K562 (cell line): ENCODE results near the gene GORASP1. TPM values are rescaled to one million over a fixed set of nuclear protein-coding genes. Genes with fewer than 3 reads are reported as not detected.
A peak's percentile ranks its signal among the peaks of the same experiment; 100 is the strongest.

Source experiments
- DPF2 ChIP-seq: fragments of 450-650 bp; IDR thresholded peaks from 2 replicates; pipeline ENCODE4 v1.6.1; 2016
- HNRNPK ChIP-seq: fragments of 200-400 bp; formaldehyde crosslinking; IDR thresholded peaks from one replicate; pipeline ENCODE4 v1.6.1; 2018; ENCODE audit warnings: mild to moderate bottlenecking, low read depth, low read length; ENCODE audit not compliant: poor library complexity, severe bottlenecking
- HNRNPUL1 ChIP-seq: fragments of 200-400 bp; formaldehyde crosslinking; IDR thresholded peaks from 2 replicates; pipeline ENCODE4 v1.6.1; 2017; ENCODE audit warnings: low read length
- KDM1A ChIP-seq, 2 experiments: fragments of 450-650 bp; IDR thresholded peaks; 2 replicates each; pipeline ENCODE4 v1.6.1; 2016; ENCODE audit warnings: mild to moderate bottlenecking in 2 of 2
- MBD1 ChIP-seq: fragments of 250-450 bp; sonication (Bioruptor Pico); IDR thresholded peaks from 2 replicates; pipeline ENCODE4 v1.8.0; 2022; ENCODE audit warnings: inconsistent platforms
- NCOA2 ChIP-seq, 2 experiments: fragments of 450-650 bp; IDR thresholded peaks; 2 replicates each; pipeline ENCODE4 v1.6.1; 2018; ENCODE audit warnings: mild to moderate bottlenecking in 2 of 2, moderate library complexity in 1 of 2; ENCODE audit not compliant: partially characterized antibody in 2 of 2
- NFYB ChIP-seq: IDR thresholded peaks from 2 replicates; pipeline ENCODE4 v1.6.1; 2011; ENCODE audit warnings: mild to moderate bottlenecking, moderate library complexity; ENCODE audit not compliant: insufficient read length; ENCODE audit errors: extremely low read depth
- PCBP2 ChIP-seq: fragments of 200-400 bp; formaldehyde crosslinking; IDR thresholded peaks from 2 replicates; pipeline ENCODE4 v1.6.1; 2018; ENCODE audit warnings: low read length, low read depth, mild to moderate bottlenecking, moderate library complexity; ENCODE audit not compliant: poor library complexity, severe bottlenecking
- RBM14 ChIP-seq: fragments of 200-400 bp; formaldehyde crosslinking; IDR thresholded peaks from 2 replicates; pipeline ENCODE4 v1.6.1; 2018; ENCODE audit warnings: low read depth, mild to moderate bottlenecking, low read length, moderate library complexity, borderline replicate concordance; ENCODE audit not compliant: insufficient read depth
- RBM15 ChIP-seq: fragments of 200-400 bp; formaldehyde crosslinking; IDR thresholded peaks from 2 replicates; pipeline ENCODE4 v1.6.1; 2018; ENCODE audit warnings: mild to moderate bottlenecking, low read length, moderate library complexity; ENCODE audit not compliant: insufficient read depth
- SUPT5H ChIP-seq: fragments of 450-650 bp; IDR thresholded peaks from 2 replicates; pipeline ENCODE4 v1.6.1; 2016
- ZFX ChIP-seq: sonication (generic); formaldehyde crosslinking; IDR thresholded peaks from 2 replicates; pipeline ENCODE4 v1.8.0; 2022; ENCODE audit warnings: mild to moderate bottlenecking, missing genetic modification reagents, moderate library complexity
- ZNF174 ChIP-seq: fragments of 250-450 bp; sonication (Bioruptor Pico); IDR thresholded peaks from 2 replicates; pipeline ENCODE4 v1.4.0; 2020; ENCODE audit warnings: mild to moderate bottlenecking
- ZNF507 ChIP-seq: conservative IDR thresholded peaks from 2 replicates; pipeline ENCODE4 v1.6.1; 2017; ENCODE audit warnings: missing genetic modification characterization, missing compliant biosample characterization
- polyA plus RNA-seq, 8 experiments: library from polyadenylated mRNA; depleted of rRNA in 4 of 8; stranded (reverse) in 5 of 8; unstranded in 3 of 8; fragments of >200 nt; fragmentation: Nextera tagmentation in 2 of 8; fragmentation: Illumina TruSeq in 1 of 8; extraction: Ambion mirVana in 2 of 8; extraction: Trizol in 1 of 8; gene quantifications; 2 replicates each; pipeline versions ENCODE4 v1.2.1 to v1.2.3, GENCODE V29; 2011 to 2014; ENCODE audit warnings: inconsistent platforms in 1 of 8, missing spikeins in 1 of 8
- total RNA-seq, 7 experiments: library from RNA; depleted of rRNA in 6 of 7; stranded (reverse); fragments of >200 nt in 6 of 7; fragmentation: Illumina TruSeq in 2 of 7; extraction: Trizol in 2 of 7; gene quantifications; 2 replicates each; pipeline versions ENCODE4 v1.2.1 to v1.2.3, GENCODE V29; 2011 to 2021; ENCODE audit warnings: low replicate concordance in 1 of 7
- TF ChIP-seq, protein P1 (sequence below), 2 experiments: fragments of 450-650 bp; IDR thresholded peaks; 2 replicates each; pipeline ENCODE4 v1.6.1; 2016; ENCODE audit warnings: mild to moderate bottlenecking in 2 of 2, borderline replicate concordance in 1 of 2, low read depth in 1 of 2, moderate library complexity in 1 of 2

GORASP1 gene
- total and polyA plus RNA-seq, 9 of the 15 experiments (the other 6 are each of a cell fraction or from before 2014, with no cell fraction given): 8.4 to 87.9 (median 67.6) TPM

GRCh38 chr3:39146611-39147591 is 39.5 kb upstream of the GORASP1 start (continued):
- TF ChIP-seq HNRNPK (no peak), RBM14 (no peak), SUPT5H (peak; percentile 29; the same call in 1 of the 2 replicates), NFYB (no peak), RBM15 (no peak), HNRNPUL1 (no peak), KDM1A (IDR thresholded peaks at IDR 0.05) (peak; percentile 16 to 54; a peak in 2 of 4 replicates), ZNF174 (CRISPR knock-in tag) (no peak), PCBP2 (no peak), ZNF507 (tag) (no peak), NCOA2 (IDR thresholded peaks at IDR 0.05; ENCODE audit: partially characterized antibody in 2 of 2) (no peak), DPF2 (peak; percentile 80), ZFX (CRISPR knock-in tag) (no peak), MBD1 (no peak)
- TF ChIP-seq, protein P1, sequence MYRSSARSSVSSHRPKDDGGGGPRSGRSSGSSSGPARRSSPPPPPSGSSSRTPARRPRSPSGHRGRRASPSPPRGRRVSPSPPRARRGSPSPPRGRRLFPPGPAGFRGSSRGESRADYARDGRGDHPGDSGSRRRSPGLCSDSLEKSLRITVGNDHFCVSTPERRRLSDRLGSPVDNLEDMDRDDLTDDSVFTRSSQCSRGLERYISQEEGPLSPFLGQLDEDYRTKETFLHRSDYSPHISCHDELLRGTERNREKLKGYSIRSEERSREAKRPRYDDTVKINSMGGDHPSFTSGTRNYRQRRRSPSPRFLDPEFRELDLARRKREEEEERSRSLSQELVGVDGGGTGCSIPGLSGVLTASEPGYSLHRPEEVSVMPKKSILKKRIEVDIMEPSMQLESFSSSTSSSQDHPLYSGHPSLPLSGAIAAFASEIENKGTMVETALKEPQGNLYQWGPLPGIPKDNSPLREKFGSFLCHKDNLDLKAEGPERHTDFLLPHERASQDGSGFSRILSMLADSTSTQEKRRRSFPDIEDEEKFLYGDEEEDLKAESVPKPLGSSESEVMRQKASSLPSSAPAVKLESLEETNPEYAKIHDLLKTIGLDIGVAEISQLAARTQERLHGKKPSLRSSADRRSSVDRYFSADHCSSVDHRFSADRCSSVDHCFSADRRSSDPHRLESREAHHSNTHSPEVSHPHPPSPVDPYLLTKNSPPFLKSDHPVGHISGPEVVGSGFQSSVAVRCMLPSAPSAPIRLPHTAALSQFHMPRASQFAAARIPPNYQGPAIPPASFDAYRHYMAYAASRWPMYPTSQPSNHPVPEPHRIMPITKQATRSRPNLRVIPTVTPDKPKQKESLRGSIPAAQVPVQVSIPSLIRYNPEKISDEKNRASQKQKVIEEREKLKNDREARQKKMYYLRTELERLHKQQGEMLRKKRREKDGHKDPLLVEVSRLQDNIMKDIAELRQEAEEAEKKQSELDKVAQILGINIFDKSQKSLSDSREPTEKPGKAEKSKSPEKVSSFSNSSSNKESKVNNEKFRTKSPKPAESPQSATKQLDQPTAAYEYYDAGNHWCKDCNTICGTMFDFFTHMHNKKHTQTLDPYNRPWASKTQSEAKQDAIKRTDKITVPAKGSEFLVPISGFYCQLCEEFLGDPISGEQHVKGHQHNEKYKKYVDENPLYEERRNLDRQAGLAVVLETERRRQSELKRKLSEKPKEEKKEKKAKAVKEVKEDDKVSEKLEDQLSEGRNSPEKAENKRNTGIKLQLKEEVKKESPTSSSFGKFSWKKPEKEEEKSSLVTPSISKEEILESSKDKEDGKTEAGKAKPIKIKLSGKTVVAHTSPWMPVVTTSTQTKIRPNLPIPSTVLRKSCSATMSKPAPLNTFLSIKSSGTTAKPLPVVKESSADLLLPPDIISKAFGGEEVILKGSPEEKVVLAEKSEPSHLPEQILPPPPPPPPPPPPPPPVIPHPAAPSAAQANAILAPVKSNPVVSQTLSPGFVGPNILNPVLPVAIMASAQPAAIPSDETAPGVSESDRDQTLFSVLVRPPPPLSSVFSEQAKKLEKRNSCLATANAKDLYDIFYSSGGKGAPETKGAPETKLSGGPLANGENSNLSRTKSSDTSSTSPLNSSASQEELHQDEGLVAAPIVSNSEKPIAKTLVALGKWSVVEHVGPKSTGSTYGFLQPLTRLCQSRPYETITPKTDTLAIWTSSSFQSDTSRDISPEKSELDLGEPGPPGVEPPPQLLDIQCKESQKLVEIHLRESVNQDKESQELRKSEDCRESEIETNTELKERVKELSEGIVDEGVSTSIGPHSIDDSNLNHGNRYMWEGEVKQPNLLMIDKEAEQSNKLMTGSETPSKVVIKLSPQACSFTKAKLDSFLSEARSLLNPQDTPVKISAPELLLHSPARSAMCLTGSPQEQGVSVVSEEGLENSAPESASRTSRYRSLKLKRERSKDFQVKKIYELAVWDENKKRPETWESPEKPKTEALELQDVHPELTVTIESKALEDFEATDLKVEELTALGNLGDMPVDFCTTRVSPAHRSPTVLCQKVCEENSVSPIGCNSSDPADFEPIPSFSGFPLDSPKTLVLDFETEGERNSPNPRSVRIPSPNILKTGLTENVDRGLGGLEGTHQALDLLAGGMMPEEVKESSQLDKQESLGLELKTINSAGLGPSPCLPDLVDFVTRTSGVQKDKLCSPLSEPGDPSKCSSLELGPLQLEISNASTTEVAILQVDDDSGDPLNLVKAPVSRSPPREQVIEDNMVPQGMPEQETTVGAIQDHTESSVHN (IDR thresholded peaks at IDR 0.05; ENCODE audit: borderline replicate concordance in 1 of 2, low read depth in 1 of 2): 0 out of 4 replicates have a peak, but pooled peaks of 1 of the 2 experiments have one; percentile 16
